ENCODE measurements around the gene SIRPD. TPM values are rescaled to one million over a fixed set of nuclear protein-coding genes. Genes with fewer than 3 reads are reported as not detected.

The SIRPD gene
- total and polyA plus RNA-seq, 2 of the 8 experiments (the other 6 are each of a cell fraction or from before 2014, with no cell fraction given): not detected

DNA sequence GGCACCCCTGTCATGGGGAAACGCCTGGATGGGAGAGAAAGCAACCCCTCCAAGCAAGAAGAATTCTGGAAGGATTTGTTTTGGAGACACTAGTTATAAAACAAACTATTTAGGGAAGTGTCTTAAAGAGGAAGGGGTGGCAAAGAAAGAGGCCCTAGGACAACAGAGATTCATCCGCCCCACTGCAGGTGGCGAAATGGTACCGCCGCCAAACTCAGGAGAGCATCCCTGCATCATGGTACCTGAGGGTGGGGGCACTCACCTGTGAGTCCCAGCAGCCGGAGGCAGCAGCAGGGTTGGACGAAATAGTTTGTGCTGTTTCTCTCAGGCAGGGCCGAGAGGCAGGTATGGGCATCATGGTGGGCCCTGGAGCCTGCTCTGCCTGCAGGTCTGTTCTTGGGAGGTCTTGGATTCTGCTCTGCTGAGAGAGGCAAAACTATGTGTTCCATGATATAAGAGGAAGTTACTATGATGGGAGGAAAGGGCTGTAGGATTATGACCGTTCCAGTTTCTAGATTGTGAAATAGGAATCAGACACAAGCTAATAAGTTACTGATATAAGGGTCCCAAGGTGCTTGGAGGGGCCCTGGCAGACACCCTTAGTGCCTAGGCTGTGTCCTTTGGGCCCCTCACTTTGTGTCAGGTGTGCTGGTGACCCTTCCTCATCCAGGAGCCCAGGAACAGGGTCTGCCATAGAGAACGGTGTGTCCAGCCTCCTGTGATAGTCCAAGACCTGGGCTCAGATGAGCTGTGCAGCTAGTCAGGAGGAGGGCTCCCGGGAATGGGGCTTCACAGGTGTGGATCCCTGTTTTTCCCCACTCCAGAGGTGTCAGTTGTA lies 20.4 kb downstream of the SIRPD start:
- Histone ChIP-seq H2BK12ac (ENCODE audit: low read depth, low read length) (no peak overlapping the region), H4K8ac (ENCODE audit: extremely low read depth, insufficient read depth, low read length) (no peak overlapping the region), H3K23me2 (ENCODE audit: low read depth, low read length) (no peaks in the 10 kb centered on the region), H3K9me3 (ENCODE audit: insufficient read depth in 2 of 2, low read depth in 1 of 2, low read length in 1 of 2) (no peaks in the 10 kb centered on the region; a peak in 1 of 4 replicates), H3K79me2 (ENCODE audit: control insufficient read depth in 1 of 2, insufficient read depth in 2 of 2, low read length in 2 of 2) (no peaks in the 10 kb centered on the region), H3K23ac (ENCODE audit: insufficient read length) (no peak overlapping the region), H3K27ac (ENCODE audit: low read depth, low read length) (no peak overlapping the region), H2BK15ac (ENCODE audit: low read length) (no peak overlapping the region), H3K36me3 (ENCODE audit: control insufficient read depth in 2 of 4, insufficient read depth in 4 of 4, low read length in 3 of 4) (no peaks in the 10 kb centered on the region), H2AK5ac (ENCODE audit: low read depth, low read length) (no peak overlapping the region), H3K27me3 (replicated peaks in 1 of 4; ENCODE audit: control insufficient read depth in 3 of 4, extremely low read depth in 1 of 4, insufficient read depth in 3 of 4, low read length in 3 of 4) (no peaks in the 10 kb centered on the region; a peak in 1 of 7 replicates), H4K5ac (ENCODE audit: insufficient read length, low read depth, low read length) (no peak overlapping the region), H3K18ac (ENCODE audit: extremely low read depth, low read length) (no peak overlapping the region), H2BK5ac (ENCODE audit: low read depth, low read length) (no peak overlapping the region), H3K56ac (replicated peaks; ENCODE audit: insufficient read length, low read depth, low read length) (no peak overlapping the region), H2BK120ac (replicated peaks; ENCODE audit: low read depth, low read length) (no peak overlapping the region), H3K14ac (ENCODE audit: insufficient read length) (no peak overlapping the region), H2AFZ (ENCODE audit: low read length) (no peak overlapping the region), H3K79me1 (ENCODE audit: low read depth, low read length) (no peaks in the 10 kb centered on the region), H3K4me3 (ENCODE audit: extremely low read depth in 1 of 4, insufficient read depth in 2 of 4, low read depth in 3 of 4, low read length in 4 of 4) (no peak overlapping the region), H4K91ac (replicated peaks; ENCODE audit: insufficient read length, low read length) (no peak overlapping the region), H3K4ac (replicated peaks; ENCODE audit: insufficient read length, low read depth, low read length) (no peak overlapping the region), H2BK20ac (ENCODE audit: low read length) (no peak overlapping the region), H3K4me2 (ENCODE audit: insufficient read depth in 1 of 2, low read depth in 2 of 2, low read length in 2 of 2) (no peak overlapping the region), H3K9ac (replicated peaks in 1 of 4; ENCODE audit: extremely low read depth in 1 of 4, low read depth in 3 of 4, low read length in 3 of 4) (no peak overlapping the region), H3K4me1 (replicated peaks in 1 of 4; ENCODE audit: control insufficient read depth in 3 of 4, insufficient read depth in 4 of 4, low read length in 3 of 4) (no peaks in the 10 kb centered on the region), H4K20me1 (replicated peaks in 1 of 2; ENCODE audit: control insufficient read depth in 1 of 2, insufficient read depth in 2 of 2, low read length in 2 of 2) (no peaks in the 10 kb centered on the region)
- no peak for DNase-seq (ENCODE audit: low read depth in 1 of 2, low spot score in 2 of 2)
- CTCF ChIA-PET (ENCODE audit: partially characterized antibody): interaction anchor here (1.0 to 1.2 kb wide), 2 partner anchors 32 to 94 kb away, joined by 3 read pairs; no protein-coding TSS in a partner anchor
- WGBS, 2 experiments (ENCODE audit: extremely low coverage in 1 of 2, insufficient coverage in 1 of 2, insufficient read length in 1 of 2, insufficient replicate concordance in 2 of 2, low coverage in 1 of 2, low lambda C conversion rate in 2 of 2, missing lambda C conversion rate in 1 of 2): 85% methylated on average over 11 of the region's 11 CpGs; no CpG with 5 or more reads in 1 of the 2 experiments
- POLR2A ChIA-PET (ENCODE audit: partially characterized antibody): no interaction called here
- FAIRE-seq: no peak
- TF ChIP-seq CTCF (IDR thresholded peaks at IDR 0.05; ENCODE audit: control extremely low read depth in 1 of 3, insufficient read depth in 1 of 3, low read depth in 1 of 3, low read length in 3 of 3) (0 out of 4 replicates have a peak, but pooled peaks of 1 of the 3 experiments have one; percentile 5), RAD21 (IDR thresholded peaks at IDR 0.05 in 1 of 2, conservative IDR thresholded peaks at IDR 0.05 in 1 of 2; ENCODE audit: low read depth in 2 of 2, low read length in 2 of 2) (peak; percentile 24 to 27; a peak in 3 of 4 replicates), SP2 (IDR thresholded peaks at IDR 0.05; ENCODE audit: low read length) (no peak), MAFK (IDR thresholded peaks at IDR 0.05; ENCODE audit: low read depth, low read length) (no peak)

Measured in H1 (cell line).